ENCODE measurements around the gene CCDC188.

The CCDC188 gene

GRCh38 chr22:20102203-20102780 is 48.6 kb downstream of the CCDC188 start:
- DNase-seq = no peak

- DNase-seq = no peak
These were observed 49.2 kb downstream of the CCDC188 start for GRCh38 chr22:20101638-20102037.

GRCh38 chr22:20099099-20099711 is 51.6 kb downstream of the CCDC188 start:
- no peak for DNase-seq

Data from fibroblast of skin of right biceps (primary cell).